ENCODE results near the gene GPD1L. TPM values are rescaled to one million over a fixed set of nuclear protein-coding genes. Genes with fewer than 3 reads are reported as not detected.

Gene GPD1L
- polyA plus RNA-seq, 1 donor from 2014 or later: 18.2 TPM

DNA sequence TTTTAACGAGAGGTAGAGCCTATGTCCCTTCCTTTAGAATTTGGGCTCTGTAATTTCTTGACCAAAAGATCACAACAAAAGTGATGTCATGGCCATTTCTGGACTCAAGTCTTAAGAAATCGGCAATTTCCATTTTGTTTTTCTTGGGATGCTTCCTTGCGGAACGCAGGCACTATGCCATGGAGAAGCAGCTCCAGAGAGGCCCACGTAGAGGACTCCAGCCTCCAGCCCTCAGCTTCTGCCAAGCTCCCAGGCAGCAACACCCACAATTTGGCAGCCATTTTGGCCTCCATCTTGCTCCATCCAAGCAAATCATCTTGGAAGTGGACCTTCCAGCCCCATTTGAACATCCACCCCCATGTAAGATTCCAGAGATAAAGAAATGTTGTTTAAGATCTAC, 6.0 kb upstream of the GPD1L start:
- no peaks in the 10 kb centered on the region for H3K27me3 ChIP-seq (ENCODE audit: insufficient read depth, low read depth, low read length)
- no peaks in the 10 kb centered on the region for H3K9me3 ChIP-seq (ENCODE audit: low read length)
- no peak overlapping the region for H3K4me2 ChIP-seq (ENCODE audit: low read length)
- no peak overlapping the region for H3K27ac ChIP-seq (ENCODE audit: low read length)
- no peak overlapping the region for H3K4me3 ChIP-seq (ENCODE audit: low read length)
- no peaks in the 10 kb centered on the region for H3K36me3 ChIP-seq (ENCODE audit: insufficient read depth, low read length)
- H4K20me1 ChIP-seq (ENCODE audit: insufficient read depth): no peaks in the 10 kb centered on the region
- H2AFZ ChIP-seq (ENCODE audit: low read depth, low read length): no peak overlapping the region
- no peaks in the 10 kb centered on the region for H3K79me2 ChIP-seq (replicated peaks; ENCODE audit: insufficient read depth, low read length)
- no peaks in the 10 kb centered on the region for H3K9me2 ChIP-seq (ENCODE audit: insufficient read depth, low read length)
- no peak for TF ChIP-seq EZH2 (IDR thresholded peaks at IDR 0.05; ENCODE audit: borderline replicate concordance, insufficient read depth, low read length, poor library complexity, severe bottlenecking)
- no peak for TF ChIP-seq SMC3 (conservative IDR thresholded peaks at IDR 0.05; ENCODE audit: poor library complexity)
- TF ChIP-seq, protein P1, sequence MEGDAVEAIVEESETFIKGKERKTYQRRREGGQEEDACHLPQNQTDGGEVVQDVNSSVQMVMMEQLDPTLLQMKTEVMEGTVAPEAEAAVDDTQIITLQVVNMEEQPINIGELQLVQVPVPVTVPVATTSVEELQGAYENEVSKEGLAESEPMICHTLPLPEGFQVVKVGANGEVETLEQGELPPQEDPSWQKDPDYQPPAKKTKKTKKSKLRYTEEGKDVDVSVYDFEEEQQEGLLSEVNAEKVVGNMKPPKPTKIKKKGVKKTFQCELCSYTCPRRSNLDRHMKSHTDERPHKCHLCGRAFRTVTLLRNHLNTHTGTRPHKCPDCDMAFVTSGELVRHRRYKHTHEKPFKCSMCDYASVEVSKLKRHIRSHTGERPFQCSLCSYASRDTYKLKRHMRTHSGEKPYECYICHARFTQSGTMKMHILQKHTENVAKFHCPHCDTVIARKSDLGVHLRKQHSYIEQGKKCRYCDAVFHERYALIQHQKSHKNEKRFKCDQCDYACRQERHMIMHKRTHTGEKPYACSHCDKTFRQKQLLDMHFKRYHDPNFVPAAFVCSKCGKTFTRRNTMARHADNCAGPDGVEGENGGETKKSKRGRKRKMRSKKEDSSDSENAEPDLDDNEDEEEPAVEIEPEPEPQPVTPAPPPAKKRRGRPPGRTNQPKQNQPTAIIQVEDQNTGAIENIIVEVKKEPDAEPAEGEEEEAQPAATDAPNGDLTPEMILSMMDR (IDR thresholded peaks at IDR 0.05; ENCODE audit: poor library complexity, severe bottlenecking): no peak
- TF ChIP-seq, protein P2, sequence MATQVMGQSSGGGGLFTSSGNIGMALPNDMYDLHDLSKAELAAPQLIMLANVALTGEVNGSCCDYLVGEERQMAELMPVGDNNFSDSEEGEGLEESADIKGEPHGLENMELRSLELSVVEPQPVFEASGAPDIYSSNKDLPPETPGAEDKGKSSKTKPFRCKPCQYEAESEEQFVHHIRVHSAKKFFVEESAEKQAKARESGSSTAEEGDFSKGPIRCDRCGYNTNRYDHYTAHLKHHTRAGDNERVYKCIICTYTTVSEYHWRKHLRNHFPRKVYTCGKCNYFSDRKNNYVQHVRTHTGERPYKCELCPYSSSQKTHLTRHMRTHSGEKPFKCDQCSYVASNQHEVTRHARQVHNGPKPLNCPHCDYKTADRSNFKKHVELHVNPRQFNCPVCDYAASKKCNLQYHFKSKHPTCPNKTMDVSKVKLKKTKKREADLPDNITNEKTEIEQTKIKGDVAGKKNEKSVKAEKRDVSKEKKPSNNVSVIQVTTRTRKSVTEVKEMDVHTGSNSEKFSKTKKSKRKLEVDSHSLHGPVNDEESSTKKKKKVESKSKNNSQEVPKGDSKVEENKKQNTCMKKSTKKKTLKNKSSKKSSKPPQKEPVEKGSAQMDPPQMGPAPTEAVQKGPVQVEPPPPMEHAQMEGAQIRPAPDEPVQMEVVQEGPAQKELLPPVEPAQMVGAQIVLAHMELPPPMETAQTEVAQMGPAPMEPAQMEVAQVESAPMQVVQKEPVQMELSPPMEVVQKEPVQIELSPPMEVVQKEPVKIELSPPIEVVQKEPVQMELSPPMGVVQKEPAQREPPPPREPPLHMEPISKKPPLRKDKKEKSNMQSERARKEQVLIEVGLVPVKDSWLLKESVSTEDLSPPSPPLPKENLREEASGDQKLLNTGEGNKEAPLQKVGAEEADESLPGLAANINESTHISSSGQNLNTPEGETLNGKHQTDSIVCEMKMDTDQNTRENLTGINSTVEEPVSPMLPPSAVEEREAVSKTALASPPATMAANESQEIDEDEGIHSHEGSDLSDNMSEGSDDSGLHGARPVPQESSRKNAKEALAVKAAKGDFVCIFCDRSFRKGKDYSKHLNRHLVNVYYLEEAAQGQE (IDR thresholded peaks at IDR 0.05; ENCODE audit: borderline replicate concordance): no peak
- TF ChIP-seq MXI1 (conservative IDR thresholded peaks at IDR 0.05; ENCODE audit: poor library complexity, severe bottlenecking): no peak
- TF ChIP-seq EP300 (conservative IDR thresholded peaks at IDR 0.05; ENCODE audit: poor library complexity, severe bottlenecking): no peak
- no peak for TF ChIP-seq POLR2AphosphoS5 (IDR thresholded peaks at IDR 0.05)
- no peak for TF ChIP-seq TAF1 (IDR thresholded peaks at IDR 0.05; ENCODE audit: low read depth)
- no peak for TF ChIP-seq RAD21 (conservative IDR thresholded peaks at IDR 0.05)
- no peak overlapping the region for H3K9ac ChIP-seq (ENCODE audit: low read length)
- no peaks in the 10 kb centered on the region for H3F3A ChIP-seq (ENCODE audit: insufficient read depth, low read length, poor library complexity, severe bottlenecking)

DNA sequence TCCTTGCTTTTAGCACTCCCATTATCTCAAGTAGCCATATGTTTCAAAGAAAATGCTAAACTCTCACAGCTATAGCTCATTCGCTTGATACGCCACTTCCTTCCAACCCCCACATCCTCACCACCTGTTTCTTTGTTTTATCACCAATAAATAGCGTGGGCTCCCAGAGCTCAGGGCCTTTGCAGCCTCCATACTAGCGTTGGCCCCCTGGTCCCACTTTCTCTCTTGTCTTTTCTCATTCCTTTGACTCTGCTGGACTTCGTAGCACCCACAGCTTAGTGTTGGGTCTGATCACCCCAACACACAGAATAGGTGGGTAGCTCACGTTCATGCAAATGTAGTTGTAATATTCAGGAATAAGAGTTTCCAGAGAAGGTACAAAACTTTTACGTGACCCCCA, 4.1 kb upstream of the GPD1L start:
- Histone ChIP-seq H3K9ac (ENCODE audit: low read length) (no peak overlapping the region), H3K4me3 (ENCODE audit: low read length) (no peak overlapping the region), H3K79me2 (replicated peaks; ENCODE audit: insufficient read depth, low read length) (no peaks in the 10 kb centered on the region), H3K4me2 (ENCODE audit: low read length) (no peak overlapping the region), H3K36me3 (ENCODE audit: insufficient read depth, low read length) (no peaks in the 10 kb centered on the region), H3K9me3 (ENCODE audit: low read length) (no peaks in the 10 kb centered on the region), H2AFZ (ENCODE audit: low read depth, low read length) (no peak overlapping the region), H4K20me1 (ENCODE audit: insufficient read depth) (no peaks in the 10 kb centered on the region), H3F3A (ENCODE audit: insufficient read depth, low read length, poor library complexity, severe bottlenecking) (no peaks in the 10 kb centered on the region), H3K9me2 (ENCODE audit: insufficient read depth, low read length) (no peaks in the 10 kb centered on the region), H3K27me3 (ENCODE audit: insufficient read depth, low read depth, low read length) (peaks cover 3% of the 10 kb centered on the region), H3K27ac (ENCODE audit: low read length) (no peak overlapping the region)
- TF ChIP-seq TAF1 (IDR thresholded peaks at IDR 0.05; ENCODE audit: low read depth) (no peak), POLR2AphosphoS5 (IDR thresholded peaks at IDR 0.05) (no peak), EP300 (conservative IDR thresholded peaks at IDR 0.05; ENCODE audit: poor library complexity, severe bottlenecking) (no peak), EZH2 (IDR thresholded peaks at IDR 0.05; ENCODE audit: borderline replicate concordance, insufficient read depth, low read length, poor library complexity, severe bottlenecking) (no peak), SMC3 (conservative IDR thresholded peaks at IDR 0.05; ENCODE audit: poor library complexity) (no peak), RAD21 (conservative IDR thresholded peaks at IDR 0.05) (no peak)
- TF ChIP-seq, protein P2 (IDR thresholded peaks at IDR 0.05; ENCODE audit: borderline replicate concordance): no peak
- TF ChIP-seq, protein P1 (IDR thresholded peaks at IDR 0.05; ENCODE audit: poor library complexity, severe bottlenecking): no peak
